GM18861 (cell line): ENCODE results near the gene ROGDI.
"Not testable (repeated sequence)": the region's sequence is repeated elsewhere in the genome, so short reads cannot be mapped to it uniquely, and the experiment has no call there.

ENCODE experiments used
- ATAC-seq: cut with Tn5 transposase; IDR thresholded peaks from one replicate; pipeline ENCODE4 v1.9.1; 2021; ENCODE audit not compliant: unreplicated experiment

The ROGDI gene

DNA sequence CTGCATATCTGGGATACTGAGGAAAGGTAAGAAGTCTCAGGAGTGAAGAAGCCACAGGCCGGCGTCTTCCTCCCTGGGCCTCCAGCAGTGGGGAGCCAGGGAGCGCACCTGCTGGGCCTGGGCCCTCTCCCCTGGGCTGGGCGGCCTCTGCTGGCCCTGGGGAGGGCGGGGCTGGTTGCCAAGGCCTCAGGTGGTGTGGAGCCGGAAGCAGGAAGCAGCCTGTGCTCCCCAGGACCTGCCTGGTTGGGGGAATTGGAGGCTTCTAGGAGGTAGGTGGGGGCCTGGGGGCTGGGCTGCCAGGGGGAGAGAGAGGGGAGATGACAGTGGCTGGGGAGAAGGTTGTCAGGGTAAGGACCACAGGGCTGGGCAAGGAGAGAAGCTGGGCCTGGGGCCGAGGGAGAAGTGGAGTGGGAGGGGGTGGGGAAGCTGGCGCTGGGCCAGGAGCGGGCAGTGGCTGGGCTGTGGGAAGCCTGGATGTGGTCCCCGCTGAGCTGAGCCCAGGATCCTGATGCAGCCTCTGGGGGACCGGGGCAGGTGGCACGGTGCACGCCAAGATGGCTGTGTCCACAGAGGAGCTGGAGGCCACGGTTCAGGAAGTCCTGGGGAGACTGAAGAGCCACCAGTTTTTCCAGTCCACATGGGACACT is 7.1 kb downstream of the ROGDI start, which contains the start of gene SMIM22:
TSS of gene SMIM22 (plus strand) at position 189 of the 647 bp plus-strand sequence. CDS start at position 555, 366 bp downstream.
- no peak for ATAC-seq

DNA sequence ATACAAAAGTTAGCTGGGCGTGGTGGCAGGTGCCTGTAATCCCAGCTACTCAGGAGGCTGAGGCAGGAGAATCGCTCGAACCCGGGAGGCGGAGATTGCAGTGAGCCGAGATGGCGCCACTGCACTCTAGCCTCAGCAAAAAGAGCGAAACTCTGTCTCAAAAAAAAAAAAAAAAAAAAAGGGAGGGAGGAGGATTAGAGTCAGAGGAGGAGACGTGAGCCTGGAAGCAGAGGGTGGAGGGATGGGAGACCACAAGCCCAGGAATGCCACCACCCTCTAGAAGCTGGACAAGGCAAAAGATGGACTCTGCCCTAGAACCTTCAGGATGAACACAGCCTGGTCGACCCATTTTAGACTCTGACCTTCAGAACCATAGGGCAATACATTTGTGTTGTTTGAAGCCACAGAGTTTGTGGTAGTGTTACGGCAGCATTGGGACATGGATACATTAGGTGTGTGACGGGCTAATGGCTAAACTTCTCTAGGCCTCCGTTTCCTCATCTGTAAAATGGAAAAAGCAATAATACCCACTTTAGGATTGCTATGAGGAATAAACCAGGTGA is 9.4 kb downstream of the ROGDI start:
- no peak for ATAC-seq

DNA sequence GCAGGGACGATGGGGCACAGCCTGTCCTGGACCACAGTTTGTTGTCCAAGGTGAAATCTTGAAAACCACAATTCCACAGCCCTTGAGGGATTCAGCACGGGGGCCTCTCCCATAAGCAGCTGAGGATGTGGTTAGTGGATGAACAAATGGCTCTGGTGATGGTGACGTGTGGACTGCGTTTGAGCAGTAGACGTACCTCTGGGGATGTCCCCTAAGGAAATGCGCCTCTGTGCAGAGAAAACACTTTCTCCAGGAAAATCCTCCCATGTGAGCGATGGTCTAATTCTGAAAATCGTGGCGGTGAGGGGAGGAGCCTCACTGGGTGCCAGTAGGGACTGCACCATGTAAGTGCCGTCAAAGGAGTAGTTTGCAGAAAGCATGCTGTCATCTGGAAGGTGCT is 11.6 kb downstream of the ROGDI start:
- no peak for ATAC-seq

DNA sequence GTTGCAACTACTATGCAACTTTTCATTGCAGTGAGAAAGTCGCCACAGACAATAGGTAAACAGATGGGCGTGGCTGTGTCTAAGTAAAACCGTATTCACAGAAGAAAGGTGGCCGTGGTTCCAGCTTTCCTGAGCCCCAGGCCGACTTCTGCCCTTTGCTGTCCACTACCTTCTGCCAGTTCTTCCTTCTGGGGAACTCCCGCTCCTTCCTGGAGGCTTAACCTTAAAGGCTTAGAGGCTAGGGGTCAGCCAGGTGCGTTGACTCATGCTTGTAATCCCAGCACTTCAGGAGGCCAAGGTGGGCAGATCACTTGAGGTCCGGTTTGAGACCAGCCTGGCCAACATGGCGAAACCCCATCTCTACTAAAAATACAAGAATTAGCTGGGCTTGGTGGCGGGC is 12.2 kb downstream of the ROGDI start:
- no peak for ATAC-seq

DNA sequence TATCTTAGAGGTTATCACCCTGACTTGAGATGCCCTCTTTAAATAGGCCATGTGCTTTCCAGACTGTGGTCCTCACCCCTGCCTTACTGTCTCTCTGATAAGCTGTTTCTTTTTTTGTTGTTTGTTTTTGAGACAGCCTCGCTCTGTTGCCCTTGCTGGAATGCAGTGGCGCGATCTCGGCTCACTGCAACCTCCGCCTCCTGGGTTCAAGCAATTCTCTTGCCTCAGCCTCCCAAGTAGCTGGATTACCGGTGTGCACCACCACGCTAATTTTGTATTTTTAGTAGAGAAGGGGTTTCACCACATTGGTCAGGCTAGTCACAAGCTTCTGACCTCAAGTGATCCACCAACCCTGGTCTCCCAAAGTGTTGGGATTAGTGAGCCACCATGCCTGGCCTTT is 13.5 kb downstream of the ROGDI start:
- ATAC-seq: no peak

DNA sequence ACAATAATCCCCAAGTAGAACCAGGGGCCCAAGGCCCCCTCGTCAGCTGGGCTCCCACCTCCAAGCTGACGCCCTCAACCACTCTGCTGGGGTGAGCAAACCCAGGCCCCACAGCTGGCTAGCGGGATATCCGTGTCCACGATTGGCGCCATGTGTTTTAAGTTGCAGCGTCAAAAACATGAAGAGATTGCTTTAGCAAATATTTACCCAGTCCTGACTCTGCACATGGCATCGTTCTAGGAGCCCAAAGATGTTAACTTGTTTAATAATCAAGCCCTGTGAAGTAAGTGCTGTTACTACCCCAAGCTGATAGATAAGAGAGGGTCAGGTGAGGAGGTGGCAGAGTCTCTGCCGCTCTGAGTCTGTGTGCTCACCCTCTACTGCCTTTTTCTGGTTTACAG is 13.9 kb downstream of the ROGDI start:
- ATAC-seq: no peak

DNA sequence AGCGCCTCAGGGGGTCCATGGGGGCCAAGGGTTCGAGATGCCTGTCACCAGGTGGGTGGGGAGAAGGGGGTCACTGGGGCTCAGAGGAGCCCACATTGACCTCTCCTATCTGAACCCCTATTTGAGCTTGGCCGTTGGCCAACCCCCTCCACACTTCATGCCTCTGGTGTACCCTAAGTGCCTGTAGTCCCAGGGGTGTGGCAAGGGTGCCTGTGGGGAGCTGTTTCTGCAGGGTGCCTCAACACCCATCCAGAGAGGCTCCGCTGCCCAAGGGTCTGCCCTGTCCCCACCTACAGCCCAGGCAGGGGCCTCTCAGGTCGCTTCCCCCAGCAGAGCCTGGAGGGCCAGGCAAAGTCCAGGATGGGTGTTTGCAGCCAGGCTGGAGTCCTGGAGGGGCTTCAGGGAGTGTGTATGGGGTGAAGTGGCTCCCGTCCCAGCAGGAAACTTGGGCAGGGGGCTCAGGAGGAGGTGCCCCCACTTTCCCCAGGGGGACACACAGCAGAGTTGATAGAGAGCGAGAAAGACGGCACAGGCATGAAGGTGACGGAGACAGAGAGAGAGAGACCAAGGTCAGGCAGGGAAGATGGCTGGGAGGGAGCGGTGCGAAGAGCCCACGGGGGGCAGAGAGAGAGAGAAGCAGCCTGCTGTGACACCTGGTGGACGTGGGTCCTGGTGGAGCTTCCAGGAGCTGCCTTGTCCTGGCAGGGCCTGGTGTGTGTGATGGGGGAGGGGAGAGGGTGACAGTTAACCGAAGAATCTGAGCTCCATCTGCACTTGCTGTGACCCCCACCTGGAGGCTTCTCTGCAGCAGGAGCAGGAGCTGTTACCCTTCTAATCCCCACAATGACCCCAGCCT is 14.6 kb downstream of the ROGDI start, which contains the start of gene SEPTIN12:
TSS of gene SEPTIN12 (minus strand) at position 719 of the 856 bp plus-strand sequence. CDS start at position 19, 700 bp downstream.
- no peak for ATAC-seq

DNA sequence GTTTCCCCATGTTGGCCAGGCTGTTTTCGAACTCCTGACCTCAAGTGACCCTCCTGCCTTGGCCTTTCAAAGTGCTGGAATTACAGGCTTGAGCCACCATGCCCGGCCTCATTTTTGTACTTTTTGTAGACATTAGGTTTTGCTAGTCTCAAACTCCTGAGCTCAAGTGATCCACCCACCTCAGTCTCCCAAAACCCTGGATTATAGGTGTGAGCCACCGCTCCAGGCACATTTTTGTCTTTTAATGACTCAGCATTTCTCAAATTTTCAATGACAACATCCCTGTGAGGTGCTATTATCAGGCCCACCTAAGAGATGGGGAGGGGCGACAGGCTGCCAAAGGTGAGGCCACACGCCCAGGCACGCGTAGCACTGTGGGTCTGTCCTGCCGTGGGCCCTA is 15.4 kb downstream of the ROGDI start:
- no peak for ATAC-seq

DNA sequence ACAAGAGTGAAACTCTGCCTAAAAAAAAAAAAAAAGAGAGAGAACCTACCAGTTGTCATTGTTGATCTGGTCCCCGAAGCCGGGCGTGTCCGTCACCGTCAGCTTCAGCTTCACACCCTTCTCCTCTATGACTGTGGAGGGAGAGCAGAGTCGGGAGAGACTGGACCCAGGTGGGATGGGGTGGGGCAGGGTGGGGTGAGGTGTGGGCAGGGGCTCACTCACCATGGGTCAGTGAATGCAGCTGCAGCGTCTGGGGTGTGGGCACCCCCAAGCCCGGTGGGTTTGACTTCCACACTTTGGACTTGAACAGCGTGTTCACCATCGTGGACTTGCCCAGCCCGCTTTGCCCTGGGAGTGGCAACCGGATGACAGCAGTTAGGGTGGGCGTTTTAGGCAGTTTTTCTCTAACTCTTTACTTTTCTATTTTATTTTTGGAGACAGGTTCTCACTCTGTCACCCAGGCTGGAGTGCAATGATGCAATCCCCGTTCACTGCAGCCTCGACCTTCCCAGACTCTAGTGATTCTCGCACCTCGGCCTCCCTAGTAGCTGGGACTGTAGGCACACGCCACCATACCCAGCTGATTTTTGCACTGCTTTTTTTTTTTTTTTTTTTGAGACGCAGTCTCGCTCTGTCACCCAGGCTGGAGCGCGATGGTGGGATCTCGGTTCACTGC is 16.5 kb downstream of the ROGDI start:
- no peak for ATAC-seq

DNA sequence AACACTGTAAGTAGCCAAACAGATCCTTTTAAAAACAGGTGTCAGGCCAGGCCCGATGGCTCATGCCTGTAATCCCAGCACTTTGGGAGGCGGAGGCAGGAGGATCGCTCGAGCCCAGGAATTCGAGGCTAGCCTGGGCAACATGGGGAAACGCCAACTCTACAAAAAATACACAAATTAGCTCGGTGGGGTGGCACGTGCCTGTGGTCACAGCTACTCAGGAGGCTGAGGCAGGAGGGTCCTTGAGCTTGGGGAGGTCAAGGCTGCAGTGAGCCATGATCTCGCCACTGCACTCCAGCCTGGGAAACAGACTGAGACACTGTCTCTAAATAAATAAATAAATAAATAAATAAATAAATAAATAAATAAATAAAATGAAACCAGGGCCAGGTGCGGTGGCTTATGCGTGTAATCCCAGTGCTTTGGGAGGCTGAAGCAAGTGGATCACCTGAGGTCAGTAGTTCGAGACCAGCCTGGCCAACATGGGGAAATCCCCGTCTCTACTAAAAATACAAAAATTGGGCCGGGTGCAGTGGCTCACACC is 17.9 kb downstream of the ROGDI start:
- ATAC-seq: not testable (repeated sequence)

DNA sequence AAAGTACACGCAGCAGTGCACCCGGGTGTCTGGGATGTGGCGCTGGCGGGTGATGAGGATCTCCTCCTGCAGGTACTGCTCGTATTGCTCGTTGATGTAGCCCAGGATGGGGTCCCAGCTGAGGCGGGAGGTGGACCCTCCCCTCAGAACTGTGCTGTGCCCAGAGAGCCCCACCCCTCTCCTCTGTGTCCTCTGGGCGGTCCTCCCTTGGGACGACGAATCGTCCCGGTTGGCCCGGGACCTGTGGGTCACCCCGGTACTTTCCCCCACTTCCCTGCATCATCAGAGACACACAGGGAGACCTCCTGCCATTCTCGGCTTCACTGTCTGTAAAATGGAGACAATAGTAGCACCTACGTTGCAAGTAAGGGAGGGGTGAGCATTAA is 18.5 kb downstream of the ROGDI start:
- ATAC-seq: no peak

DNA sequence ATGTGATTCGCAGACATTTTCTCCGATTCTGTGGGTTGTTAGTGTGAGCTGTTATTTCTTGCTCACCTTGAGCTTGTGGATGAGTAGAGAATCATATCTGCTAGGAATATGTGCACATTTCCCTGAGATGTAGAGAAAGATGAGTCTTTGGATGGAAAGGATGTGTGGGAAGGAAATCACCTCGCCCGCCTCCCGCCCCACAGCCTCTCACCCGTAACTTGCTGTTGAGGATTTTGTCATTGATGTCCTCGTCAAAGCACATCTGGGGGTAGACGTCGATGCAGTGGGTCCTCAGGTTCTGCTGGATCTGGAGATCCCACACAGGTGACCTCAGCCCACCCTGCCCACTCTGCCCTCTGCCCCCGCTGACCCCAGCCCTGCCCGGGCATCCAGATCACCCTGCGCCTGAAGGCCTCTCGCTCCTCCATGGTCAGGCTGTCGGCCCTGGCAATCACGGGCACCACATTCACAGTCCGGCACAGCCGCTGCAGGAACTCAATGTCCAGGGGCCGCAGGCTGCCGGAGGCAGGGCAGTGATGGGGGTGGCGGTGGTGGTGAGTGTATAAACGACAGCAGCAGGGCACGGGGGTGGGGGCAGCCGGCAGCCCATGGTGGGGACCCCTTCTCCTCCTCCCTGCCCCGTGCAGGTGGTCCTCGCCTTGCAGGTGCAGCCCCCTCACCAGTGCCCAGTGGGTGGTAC is 19.0 kb downstream of the ROGDI start:
- no peak for ATAC-seq

DNA sequence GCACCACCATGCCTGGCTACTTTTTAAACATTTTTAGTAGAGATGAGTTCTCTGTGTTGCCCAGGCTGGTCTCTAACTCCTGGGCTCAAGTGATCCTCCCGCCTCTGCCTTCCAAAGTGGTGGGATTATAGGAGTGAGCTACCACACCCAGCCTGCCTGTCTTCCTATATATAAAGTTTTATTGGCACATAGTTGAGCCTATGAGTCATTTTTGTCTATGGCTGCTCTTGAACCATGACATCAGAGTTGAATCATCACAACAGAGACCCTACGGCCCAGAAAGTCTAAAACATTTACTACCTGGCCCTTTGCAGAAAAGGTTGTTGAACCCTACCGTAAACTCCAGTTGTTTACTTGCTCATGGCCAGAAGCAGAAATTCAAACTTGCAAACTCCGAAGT is 22.2 kb downstream of the ROGDI start:
- ATAC-seq: no peak

DNA sequence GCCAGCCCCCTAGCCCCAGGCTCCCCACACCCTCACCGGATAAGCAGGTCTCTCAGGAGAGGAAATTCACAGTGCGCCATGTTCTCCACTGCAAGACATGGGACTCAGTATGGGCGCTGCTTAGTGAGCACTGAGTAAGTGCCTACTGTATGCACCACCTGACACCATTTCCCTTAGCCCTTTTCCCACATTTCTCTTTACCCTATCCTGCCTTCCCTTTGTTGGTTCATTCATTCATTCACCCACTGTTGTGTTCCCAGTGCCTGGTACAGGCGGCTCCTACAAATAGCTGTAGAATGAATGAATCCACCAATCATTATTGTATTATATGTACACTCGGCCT is 24.4 kb downstream of the ROGDI start:
- no peak for ATAC-seq

DNA sequence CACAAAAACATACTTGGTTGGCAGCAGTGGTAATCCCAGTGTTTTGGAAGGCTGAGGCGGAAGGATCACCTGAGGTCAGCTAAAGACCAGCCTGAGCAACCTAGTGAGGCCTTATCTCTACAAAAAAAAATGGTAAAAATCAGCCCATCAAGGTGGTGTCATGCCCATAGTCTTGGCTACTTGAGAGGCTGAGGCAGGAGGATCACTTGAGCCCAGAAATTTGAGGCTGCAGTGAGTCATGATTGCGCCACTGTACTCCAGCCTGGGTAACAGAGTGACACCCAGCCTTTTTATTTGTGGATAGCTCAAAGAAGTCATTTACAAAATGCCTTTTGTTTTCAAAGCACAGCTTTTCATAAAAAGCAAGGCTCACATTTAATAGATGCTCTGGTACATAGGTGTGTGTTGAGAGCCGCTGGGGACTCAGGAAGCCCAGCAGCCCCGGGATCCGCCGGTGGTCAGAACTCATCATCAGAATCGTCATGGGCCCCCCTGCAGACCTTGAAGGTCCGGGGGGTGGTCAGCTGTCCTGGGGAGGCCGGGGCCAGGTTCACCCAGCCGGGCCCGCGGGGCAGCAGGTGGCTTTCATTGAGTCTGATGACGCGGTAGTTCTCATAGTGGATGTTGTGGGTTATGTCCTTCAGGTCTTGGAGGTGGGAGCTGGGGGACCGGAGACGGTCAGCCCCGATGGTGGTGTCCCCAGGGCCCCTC is 24.9 kb downstream of the ROGDI start:
- ATAC-seq: no peak

DNA sequence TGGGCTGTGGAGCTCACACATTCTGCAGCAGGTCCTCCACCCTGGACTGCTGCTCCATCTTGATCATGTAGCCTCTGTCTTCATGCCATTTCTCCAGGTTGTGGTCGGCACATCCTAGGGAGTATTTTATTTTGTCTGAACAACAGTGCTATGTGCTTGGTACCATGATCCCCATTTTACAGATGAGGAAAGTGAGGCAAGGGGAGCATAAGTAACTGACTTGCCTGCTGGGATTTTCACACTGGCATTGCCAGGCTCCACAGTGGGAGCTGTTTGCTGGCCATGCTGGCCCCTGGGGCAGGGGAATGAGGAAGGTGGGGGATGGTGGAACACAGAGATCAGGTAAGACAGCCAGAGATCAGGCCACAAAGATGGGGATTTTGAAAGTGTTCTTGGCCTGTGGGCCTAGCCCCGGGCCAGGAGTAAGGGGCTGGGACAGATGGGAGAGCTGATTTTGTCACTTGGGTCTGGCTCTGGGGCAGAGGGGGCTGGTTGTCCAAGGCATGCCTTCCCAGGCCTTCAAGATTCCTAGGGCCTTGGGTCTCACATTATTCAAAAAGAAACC is 26.2 kb downstream of the ROGDI start:
- ATAC-seq: no peak

DNA sequence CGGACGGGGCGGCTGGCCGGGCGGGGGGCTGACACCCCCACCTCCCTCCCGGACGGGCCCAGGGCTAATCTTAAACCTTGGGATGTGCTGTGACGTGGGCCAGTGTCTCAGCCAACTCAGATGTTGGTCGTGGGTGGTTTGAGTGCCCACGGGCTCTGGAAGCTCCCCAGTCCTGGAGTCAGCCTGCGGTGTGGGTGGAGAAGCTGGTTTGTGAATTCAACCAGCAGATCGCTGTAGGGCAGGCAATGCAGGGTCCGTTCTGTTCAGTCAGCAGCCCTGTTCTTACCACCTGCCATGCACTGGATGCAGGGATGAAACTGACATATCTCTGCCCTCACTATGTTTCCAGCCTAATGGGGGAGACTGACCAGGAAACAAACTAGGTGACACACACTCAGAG is 27.4 kb downstream of the ROGDI start:
- no peak for ATAC-seq

DNA sequence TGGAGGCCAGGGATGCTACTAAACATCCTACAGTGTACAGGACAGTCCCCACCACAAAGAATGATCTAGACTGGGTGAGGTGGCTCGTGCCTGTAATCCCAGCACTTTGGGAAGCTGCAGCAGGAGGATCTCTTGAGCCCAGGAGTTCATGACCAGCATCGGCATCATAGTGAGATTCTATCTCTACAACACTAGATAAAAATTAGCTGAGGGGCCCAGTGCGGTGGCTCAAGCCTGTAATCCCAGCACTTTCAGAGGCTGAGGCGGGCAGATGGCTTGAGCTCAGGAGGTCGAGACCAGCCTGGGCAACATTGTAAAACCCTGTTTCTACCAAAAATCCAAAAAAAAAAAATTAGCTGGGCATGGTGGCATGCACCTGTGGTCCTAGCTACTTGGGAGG is 30.1 kb downstream of the ROGDI start:
- no peak for ATAC-seq

DNA sequence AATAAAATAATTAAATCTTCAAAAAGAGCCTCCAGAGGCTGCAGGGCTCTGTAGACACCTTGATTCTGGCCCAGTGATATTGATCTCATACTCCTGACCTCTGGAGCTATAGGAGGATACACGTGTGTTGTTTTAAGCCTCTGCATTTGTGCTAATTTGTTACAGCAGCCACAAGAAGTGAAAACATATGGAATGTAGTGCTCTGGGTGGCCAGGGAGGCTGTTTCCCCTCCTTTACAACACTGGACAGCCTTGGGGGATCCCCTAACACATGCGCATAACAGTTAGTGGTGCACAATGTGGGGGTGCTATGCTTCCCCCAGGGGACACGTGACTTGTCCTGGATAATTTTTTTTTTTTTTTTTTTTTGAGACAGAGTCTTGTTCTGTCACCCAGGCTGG is 30.8 kb downstream of the ROGDI start:
- no peak for ATAC-seq

DNA sequence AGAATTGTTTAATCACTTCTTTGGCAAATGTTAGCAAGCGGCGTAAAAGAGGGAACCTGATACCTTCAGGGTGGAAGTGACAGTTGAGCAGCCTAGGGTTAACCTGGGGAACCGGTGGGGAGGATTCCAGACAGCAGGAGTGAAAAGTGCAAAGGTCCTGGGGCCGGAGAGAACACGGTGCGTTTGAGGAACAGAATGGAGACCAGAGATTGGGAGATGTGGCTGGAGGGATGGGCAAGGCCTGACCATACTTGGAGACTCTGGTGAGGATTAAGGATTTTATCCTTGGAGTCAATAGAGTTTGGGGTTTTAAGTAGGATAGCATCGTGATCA is 33.2 kb downstream of the ROGDI start:
- ATAC-seq: no peak
